Activated CD8-positive, alpha-beta memory T cell treated with anti-CD3 and anti-CD28 coated beads for 4 hours (primary cell): Measurements from ENCODE around the gene PRPF8.
A peak's percentile ranks its signal among the peaks of the same experiment; 100 is the strongest.
"Not testable (repeated sequence)": the region's sequence is repeated elsewhere in the genome, so short reads cannot be mapped to it uniquely, and the experiment has no call there.

ENCODE experiments used
- DNase-seq, 2 donors: peaks; one replicate each; pipeline ENCODE4 v3.0.0-alpha.2; 2020; ENCODE audit warnings: low read depth in 2 of 2

PRPF8 gene

DNA sequence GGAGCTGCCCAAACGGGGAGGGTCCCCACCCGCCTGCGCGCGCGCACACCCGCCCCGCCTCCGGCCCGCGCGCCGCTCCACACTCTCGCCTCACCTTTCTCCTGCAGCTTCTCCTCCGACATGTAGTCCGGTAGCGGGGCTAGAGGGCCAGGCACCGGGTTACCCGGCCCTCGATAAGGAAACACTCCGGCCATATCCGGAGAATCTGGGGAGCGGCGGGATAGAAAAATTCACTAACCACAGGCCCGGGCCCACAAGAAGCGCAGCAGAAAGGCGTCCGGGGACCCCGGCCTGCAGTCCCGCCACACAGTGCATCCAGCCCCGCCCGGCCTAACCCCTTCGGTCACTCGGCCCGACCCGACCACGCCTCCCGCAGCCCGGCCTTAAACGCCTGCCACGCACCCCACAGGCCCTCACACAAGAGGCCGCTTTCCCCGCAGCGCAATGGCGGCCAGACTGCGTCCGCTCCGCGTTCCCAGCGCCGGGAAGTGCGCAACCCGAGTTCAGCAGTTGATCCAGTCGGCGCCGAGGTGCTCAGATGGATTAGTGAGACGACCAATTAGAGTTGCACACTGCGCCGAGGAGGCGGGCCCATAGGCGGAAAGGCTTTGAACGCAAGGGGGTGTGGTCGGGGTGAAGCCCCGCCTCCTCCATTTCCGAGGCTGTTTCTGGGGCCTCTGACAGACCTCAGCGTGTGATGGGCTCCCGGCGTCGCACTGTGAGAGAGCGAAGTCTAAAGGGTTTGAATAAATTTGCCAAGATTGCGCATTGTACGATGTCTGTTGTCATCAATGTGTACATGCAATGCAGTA, at the start of gene PRPF8:
PRPF8 (minus strand) TSS at position 490 of the 812 bp plus-strand sequence; CDS start at position 194, 296 bp downstream.
- DNase-seq: peak; percentile 95 to 96

DNA sequence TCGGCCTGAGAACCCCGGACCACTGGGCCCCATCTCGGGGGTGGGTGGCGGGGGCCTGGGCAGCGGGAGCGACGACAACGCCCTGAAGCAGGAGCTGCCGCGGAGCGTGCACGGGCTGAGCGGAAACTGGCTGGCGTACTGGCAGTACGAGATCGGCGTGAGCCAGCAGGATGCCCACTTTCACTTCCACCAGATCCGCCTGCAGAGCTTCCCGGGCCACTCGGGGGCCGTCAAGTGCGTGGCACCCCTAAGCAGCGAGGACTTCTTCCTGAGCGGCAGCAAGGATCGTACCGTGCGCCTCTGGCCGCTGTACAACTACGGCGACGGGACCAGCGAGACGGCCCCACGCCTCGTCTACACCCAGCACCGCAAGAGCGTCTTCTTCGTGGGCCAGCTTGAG, 49.1 kb upstream of the PRPF8 start:
- no peak for DNase-seq

DNA sequence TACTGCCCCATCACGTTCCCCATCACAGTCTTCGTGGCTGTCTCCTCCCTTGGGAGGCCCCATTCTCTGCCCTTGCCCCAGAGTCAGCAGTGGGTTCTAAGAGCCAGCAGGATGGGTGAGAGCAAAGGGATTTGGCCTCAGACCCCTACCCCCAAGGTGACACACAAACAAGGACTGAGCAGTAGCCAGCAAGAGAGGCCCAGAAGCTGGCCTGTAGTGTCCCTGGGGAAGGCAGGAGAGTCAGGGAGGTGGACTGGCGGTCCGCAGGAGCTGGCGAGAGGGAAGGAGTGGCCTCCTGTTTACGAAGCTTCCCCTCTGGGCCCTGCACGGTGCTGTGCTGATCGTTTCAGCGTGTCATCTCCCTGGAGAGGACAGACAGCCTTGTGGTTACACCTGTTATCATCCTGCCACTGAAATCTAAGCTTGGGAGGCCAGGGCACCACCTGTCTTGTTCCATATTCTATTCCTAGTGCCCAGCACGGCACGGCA, 48.2 kb upstream of the PRPF8 start:
- DNase-seq: no peak

- no peak for DNase-seq
Measured at GRCh38 chr17:1732241-1732832, 47.7 kb upstream of the PRPF8 start.

DNA sequence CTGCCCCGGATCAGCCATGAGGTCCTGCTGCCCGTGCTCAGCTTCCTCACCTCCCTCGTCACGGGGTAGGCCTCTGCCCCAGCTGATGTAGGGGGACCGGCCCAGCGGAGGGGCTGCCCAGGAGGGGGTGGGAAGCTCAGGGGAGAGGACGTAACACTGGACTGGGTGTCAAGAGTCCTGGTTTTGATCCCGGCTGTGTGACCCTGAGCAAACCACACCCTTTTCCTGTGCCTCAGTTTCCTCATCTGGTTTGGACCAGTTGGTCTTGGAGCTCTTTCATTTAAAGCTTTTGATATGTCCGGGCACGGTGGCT, 46.5 kb upstream of the PRPF8 start:
- no peak for DNase-seq

GRCh38 chr17:1730326-1731193, 45.9 kb upstream of the PRPF8 start:
- DNase-seq: no peak

DNA sequence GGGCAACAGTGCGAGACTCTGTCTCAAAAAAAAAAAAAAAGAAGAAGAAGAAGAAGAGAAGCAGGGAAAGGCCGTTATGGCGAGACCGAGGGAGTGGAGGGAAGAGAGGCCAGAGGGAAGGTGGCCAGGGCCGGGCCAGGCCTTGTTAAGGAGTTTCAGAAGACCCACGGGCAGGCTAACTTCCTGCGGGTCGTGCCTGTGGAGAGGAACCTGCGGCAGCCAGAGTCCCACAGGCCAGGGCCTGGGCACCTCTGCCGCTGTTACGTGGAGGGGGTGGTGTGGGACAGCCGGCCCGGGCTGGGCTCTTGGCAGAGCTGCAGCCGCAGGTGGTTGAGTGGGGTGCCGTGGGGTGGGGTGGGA, 45.3 kb upstream of the PRPF8 start:
- DNase-seq: no peak

- DNase-seq: no peak
Measured at GRCh38 chr17:1727876-1728630, 43.4 kb upstream of the PRPF8 start.

DNA sequence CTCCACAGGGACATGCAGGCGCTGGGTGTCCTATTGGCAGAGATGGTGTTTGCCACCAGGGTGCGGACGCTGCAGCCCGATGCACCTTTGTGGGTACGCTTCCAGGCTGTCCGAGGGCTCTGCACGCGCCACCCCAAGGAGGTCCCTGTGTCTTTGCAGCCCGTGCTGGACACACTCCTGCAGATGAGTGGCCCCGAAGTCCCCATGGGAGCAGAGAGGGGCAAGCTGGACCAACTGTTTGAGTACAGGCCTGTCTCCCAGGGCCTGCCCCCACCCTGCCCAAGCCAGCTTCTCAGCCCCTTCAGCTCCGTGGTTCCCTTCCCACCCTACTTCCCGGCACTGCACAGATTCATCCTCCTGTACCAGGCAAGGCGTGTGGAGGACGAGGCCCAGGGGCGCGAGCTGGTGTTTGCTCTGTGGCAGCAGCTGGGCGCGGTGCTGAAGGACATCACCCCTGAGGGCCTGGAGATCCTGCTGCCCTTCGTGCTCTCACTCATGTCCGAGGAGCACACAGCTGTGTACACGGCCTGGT, 42.7 kb upstream of the PRPF8 start:
- no peak for DNase-seq

GRCh38 chr17:1726626-1727257, 42.1 kb upstream of the PRPF8 start:
- no peak for DNase-seq

- DNase-seq: no peak
Measured at GRCh38 chr17:1725642-1726511, 41.2 kb upstream of the PRPF8 start.

DNA sequence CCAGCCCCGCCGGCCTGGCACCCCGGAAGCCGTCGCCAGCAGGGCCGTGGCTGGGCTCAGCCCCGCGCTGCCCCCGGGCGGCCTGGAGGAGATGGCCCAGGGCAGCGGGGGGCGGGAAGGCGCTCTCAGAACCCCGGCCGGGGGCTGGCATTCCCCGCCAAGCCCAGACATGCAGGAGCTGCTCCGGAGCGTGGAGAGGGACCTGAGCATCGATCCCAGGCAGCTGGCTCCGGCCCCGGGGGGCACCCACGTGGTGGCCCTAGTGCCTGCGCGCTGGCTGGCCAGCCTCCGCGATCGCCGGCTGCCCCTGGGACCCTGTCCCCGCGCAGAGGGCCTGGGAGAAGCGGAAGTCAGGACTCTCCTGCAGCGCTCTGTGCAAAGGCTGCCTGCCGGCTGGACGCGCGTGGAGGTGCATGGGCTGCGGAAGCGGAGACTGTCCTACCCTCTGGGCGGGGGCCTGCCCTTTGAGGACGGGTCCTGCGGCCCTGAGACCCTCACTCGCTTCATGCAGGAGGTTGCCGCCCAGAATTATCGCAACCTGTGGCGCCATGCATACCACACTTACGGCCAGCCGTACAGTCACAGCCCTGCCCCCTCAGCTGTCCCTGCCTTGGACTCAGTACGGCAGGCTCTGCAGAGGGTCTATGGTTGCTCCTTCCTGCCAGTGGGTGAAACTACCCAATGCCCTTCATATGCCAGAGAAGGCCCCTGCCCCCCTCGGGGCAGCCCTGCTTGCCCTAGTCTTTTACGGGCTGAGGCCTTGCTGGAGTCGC, 40.4 kb upstream of the PRPF8 start:
- no peak for DNase-seq

- DNase-seq: peak; percentile 75 to 78
Measured at GRCh38 chr17:1724351-1724868, 39.7 kb upstream of the PRPF8 start, which contains the start of gene WDR81. WDR81 (plus strand) TSS chr17:1724704; CDS start chr17:1724960, 256 bp downstream.

GRCh38 chr17:1722022-1722421, 37.4 kb upstream of the PRPF8 start:
- DNase-seq: not testable (repeated sequence)

DNA sequence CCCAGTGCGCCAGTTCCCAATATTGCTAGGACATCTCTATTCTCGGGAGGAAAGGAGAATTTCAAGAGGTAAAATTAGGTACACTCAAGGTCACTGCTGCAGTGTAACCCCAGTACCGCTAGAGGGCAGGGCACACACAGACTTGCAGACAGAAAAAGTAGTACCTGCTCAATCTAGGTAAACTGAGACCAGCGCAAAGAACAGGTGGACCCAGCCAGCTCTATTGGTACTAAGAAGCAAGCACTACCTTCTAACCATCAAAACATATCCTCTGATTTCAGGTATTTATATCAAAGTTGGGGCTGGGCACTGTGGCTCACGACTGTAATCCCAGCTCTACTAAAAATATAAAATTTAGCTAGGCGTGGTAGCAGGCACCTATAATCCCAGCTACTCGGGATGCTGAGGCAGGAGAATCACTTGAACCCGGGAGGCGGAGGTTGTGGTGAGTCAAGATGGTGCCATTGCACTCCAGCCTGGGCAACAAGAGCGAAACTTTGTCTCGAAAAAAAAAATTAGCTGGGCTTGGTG, 36.3 kb upstream of the PRPF8 start:
- no peak for DNase-seq

GRCh38 chr17:1718362-1719165, 33.9 kb upstream of the PRPF8 start:
- no peak for DNase-seq

DNA sequence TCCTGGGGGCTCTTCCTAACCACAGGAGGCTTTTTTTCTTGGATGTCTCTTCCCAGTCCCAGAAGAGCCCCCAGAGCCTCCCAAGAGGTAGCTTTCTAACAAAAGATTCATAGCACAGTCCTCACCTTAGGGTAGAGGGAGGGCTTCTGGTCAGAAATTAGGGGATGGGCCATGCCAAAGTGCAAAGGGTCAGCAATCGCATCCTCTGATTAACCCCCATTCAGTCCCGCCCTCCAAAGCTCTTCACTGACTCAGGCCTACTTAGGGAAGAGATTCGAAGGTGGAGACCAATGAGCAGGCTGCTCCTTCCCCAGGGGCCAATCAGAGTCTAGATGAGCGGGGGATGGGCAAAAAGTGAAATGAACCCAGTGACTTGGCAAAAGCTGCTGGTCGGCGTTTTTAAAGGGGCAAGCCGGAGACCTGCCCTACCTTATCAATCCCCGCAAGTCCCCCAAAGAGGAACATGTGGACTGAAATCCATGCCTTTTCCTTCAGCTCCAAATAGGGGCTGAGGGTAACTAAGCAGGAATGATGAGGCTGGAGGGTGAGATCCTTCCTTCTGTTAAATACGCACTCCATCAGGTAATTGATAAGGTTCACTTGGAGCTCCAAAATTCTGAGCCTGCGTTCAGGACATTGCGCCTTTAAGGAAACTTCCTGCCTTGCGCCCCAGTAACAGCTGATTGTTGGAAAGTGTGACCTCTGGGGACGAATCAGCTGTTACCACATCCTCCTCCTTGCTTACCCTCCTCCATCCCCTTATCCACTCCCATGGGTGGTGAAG, 32.4 kb upstream of the PRPF8 start:
- peak; percentile 65 to 75 for DNase-seq
